NCI-H524 treated with DMSO at 0.1 percent for 48 hours (cell line): ENCODE measurements around the gene MRPL9.

Experiments
- DNase-seq: peaks from one replicate; lab custom pipeline; 2025; lab: John Stamatoyannopoulos, UW

The MRPL9 gene

DNA sequence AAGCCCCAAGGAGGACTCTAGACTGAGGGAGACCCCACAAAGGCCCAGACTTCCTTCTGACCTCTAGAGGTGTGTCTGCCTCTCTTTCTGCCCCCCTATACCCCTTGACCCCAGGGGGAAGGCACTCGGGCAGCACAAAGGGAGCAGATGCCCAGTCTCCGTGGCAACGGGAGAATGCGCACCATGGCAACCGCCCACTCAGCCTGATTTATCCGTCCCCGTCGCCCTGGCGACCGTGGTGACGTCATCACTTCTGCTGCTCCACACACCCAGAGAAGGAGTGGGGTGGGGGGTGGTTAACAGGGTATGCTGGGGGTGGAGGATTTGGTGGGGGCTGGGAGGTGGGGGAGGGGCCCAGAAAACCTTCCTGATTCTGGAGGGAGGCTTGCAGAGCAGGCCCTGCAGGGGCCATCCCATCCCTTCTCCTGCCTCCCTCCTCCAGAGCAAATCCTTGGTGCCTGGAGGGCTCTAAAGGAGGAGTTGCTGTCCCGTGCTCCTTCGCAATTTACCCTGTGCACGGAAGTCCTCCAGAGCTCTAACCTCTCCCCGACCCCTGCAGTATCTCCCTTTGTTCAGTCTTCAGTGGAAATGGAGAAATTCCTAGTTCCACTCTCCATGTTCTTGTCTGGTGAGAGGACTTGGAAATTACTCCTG, 53.0 kb downstream of the MRPL9 start:
- DNase-seq = peak; percentile 58
